Neural cell (in vitro differentiated cells): Measurements from ENCODE around the gene LPAR1. TPM values are rescaled to one million over a fixed set of nuclear protein-coding genes. Genes with fewer than 3 reads are reported as not detected.

Experiments used
- H2AFZ ChIP-seq: fragments of 200-600, 300-800 bp; sonication (generic), shearing (Covaris generic); 2 replicates; pipeline ENCODE4 v1.6.0; 2014; ENCODE audit warnings: low read depth, mild to moderate bottlenecking, antibody characterized with exemption, low read length, moderate library complexity
- H3F3A ChIP-seq: fragments of 200-600 bp; shearing (Covaris generic); 2 replicates; pipeline ENCODE4 v1.6.1; 2016; ENCODE audit warnings: mild to moderate bottlenecking, moderate library complexity, mixed read lengths, antibody characterized with exemption, low read length; ENCODE audit not compliant: insufficient read depth, poor library complexity, severe bottlenecking
- H3K27ac ChIP-seq: fragments of 200-600, 300-800 bp; sonication (generic), shearing (Covaris generic); 2 replicates; pipeline ENCODE4 v1.5.1; 2014; ENCODE audit warnings: mild to moderate bottlenecking, low read length, moderate library complexity
- H3K27me3 ChIP-seq: fragments of 300-800, 200-600 bp; sonication (generic), shearing (Covaris generic); 2 replicates; pipeline ENCODE4 v1.6.0; 2014; ENCODE audit warnings: mild to moderate bottlenecking, low read depth, low read length, moderate library complexity; ENCODE audit not compliant: insufficient read depth
- H3K36me3 ChIP-seq: fragments of 300-800, 200-600 bp; sonication (generic), shearing (Covaris generic); 2 replicates; pipeline ENCODE4 v1.5.1; 2014; ENCODE audit warnings: mild to moderate bottlenecking, antibody characterized with exemption, low read length, moderate library complexity; ENCODE audit not compliant: insufficient read depth
- H3K4me2 ChIP-seq: fragments of 300-800, 200-600 bp; sonication (generic), shearing (Covaris generic); 2 replicates; pipeline ENCODE4 v1.6.0; 2014; ENCODE audit warnings: mild to moderate bottlenecking, low read length
- H3K4me3 ChIP-seq: fragments of 300-800, 200-600 bp; sonication (generic), shearing (Covaris generic); 2 replicates; pipeline ENCODE4 v1.5.1; 2014; ENCODE audit warnings: mild to moderate bottlenecking, low read length, moderate library complexity
- H3K79me2 ChIP-seq: fragments of 200-600 bp; shearing (Covaris generic); replicated peaks from 2 replicates; pipeline ENCODE4 v1.6.0; 2014; ENCODE audit warnings: mild to moderate bottlenecking, low read length, moderate library complexity; ENCODE audit not compliant: insufficient read depth
- H3K9ac ChIP-seq: fragments of 300-800, 200-600 bp; sonication (generic), shearing (Covaris generic); 2 replicates; pipeline ENCODE4 v1.6.1; 2016; ENCODE audit warnings: mild to moderate bottlenecking, low read length, mixed read lengths
- H3K9me2 ChIP-seq: fragments of 200-600 bp; shearing (Covaris generic); 2 replicates; pipeline ENCODE4 v1.6.1; 2016; ENCODE audit warnings: mild to moderate bottlenecking, low read length, mixed read lengths; ENCODE audit not compliant: insufficient read depth
- H3K9me3 ChIP-seq: fragments of 200-600, 300-800 bp; sonication (generic), shearing (Covaris generic); 2 replicates; pipeline ENCODE4 v1.6.1; 2016; ENCODE audit warnings: mild to moderate bottlenecking, mixed run types, low read length, moderate library complexity, mixed read lengths
- H4K20me1 ChIP-seq: fragments of 200-600 bp; shearing (Covaris generic); 2 replicates; pipeline ENCODE4 v1.6.1; 2016; ENCODE audit warnings: mild to moderate bottlenecking, mixed run types; ENCODE audit not compliant: insufficient read depth
- EP300 ChIP-seq: fragments of 450-650 bp; conservative IDR thresholded peaks from 2 replicates; pipeline ENCODE4 v1.6.1; 2014; ENCODE audit warnings: antibody characterized with exemption, mild to moderate bottlenecking, moderate library complexity; ENCODE audit not compliant: poor library complexity, severe bottlenecking
- EZH2 ChIP-seq: fragments of 200-600, 300-800 bp; shearing (Covaris generic), sonication (generic); IDR thresholded peaks from 2 replicates; pipeline ENCODE4 v1.6.1; 2014; ENCODE audit warnings: antibody characterized with exemption, low read length, borderline replicate concordance, mild to moderate bottlenecking; ENCODE audit not compliant: insufficient read depth, poor library complexity, severe bottlenecking
- MXI1 ChIP-seq: fragments of 450-650 bp; conservative IDR thresholded peaks from 2 replicates; pipeline ENCODE4 v1.6.1; 2014; ENCODE audit warnings: antibody characterized with exemption, mild to moderate bottlenecking; ENCODE audit not compliant: poor library complexity, severe bottlenecking
- POLR2AphosphoS5 ChIP-seq: IDR thresholded peaks from 2 replicates; pipeline ENCODE4 v1.6.1; 2012
- RAD21 ChIP-seq: fragments of 450-650 bp; conservative IDR thresholded peaks from 2 replicates; pipeline ENCODE4 v1.6.1; 2014; ENCODE audit warnings: antibody characterized with exemption, mild to moderate bottlenecking, moderate library complexity
- SMC3 ChIP-seq: fragments of 450-650 bp; conservative IDR thresholded peaks from 2 replicates; pipeline ENCODE4 v1.6.1; 2014; ENCODE audit warnings: antibody characterized with exemption, mild to moderate bottlenecking, moderate library complexity; ENCODE audit not compliant: poor library complexity
- TAF1 ChIP-seq: IDR thresholded peaks from 2 replicates; pipeline ENCODE4 v1.6.1; 2012; ENCODE audit warnings: low read depth
- polyA plus RNA-seq: library from polyadenylated mRNA; depleted of rRNA; stranded (reverse); fragments of >200 nt; gene quantifications from 2 replicates; pipeline ENCODE4 v1.2.3, GENCODE V29; 2014
- TF ChIP-seq, protein P1 (sequence below): IDR thresholded peaks from 2 replicates; pipeline ENCODE4 v1.6.1; 2012; ENCODE audit warnings: borderline replicate concordance
- TF ChIP-seq, protein P2 (sequence below): fragments of 450-650 bp; IDR thresholded peaks from 2 replicates; pipeline ENCODE4 v1.5.1; 2014; ENCODE audit warnings: antibody characterized with exemption, mild to moderate bottlenecking, moderate library complexity; ENCODE audit not compliant: poor library complexity, severe bottlenecking

The LPAR1 gene
- polyA plus RNA-seq, 1 donor from 2014 or later, result 0.54 TPM

DNA sequence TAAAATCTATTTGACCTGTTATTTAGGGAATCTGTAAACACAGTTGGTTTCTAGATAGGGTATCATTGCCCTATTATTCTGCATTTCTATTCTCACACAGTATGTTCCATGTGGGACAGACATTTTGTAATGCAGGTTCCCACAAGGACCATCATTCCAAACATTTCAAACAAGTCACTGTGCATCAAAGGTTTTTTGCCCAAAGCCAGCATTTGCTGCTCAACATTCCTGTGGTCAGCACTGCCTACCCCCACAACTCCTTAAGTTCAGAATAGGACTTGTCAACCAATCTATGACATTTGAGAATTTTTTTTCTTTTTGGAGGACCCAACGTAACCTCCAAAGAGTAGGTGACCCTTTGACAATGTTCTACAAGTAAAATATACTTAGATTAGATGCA, 95.7 kb downstream of the LPAR1 start:
- H3K27ac ChIP-seq, result no peak overlapping the region
- no peak overlapping the region for H3K9ac ChIP-seq
- no peaks in the 10 kb centered on the region for H4K20me1 ChIP-seq
- H3K79me2 ChIP-seq, result no peaks in the 10 kb centered on the region
- no peaks in the 10 kb centered on the region for H3K9me3 ChIP-seq
- H3K36me3 ChIP-seq, result no peaks in the 10 kb centered on the region
- H3F3A ChIP-seq, result no peaks in the 10 kb centered on the region
- no peak overlapping the region for H3K4me2 ChIP-seq
- no peaks in the 10 kb centered on the region for H3K9me2 ChIP-seq
- TF ChIP-seq RAD21, result no peak
- TF ChIP-seq, protein P1, sequence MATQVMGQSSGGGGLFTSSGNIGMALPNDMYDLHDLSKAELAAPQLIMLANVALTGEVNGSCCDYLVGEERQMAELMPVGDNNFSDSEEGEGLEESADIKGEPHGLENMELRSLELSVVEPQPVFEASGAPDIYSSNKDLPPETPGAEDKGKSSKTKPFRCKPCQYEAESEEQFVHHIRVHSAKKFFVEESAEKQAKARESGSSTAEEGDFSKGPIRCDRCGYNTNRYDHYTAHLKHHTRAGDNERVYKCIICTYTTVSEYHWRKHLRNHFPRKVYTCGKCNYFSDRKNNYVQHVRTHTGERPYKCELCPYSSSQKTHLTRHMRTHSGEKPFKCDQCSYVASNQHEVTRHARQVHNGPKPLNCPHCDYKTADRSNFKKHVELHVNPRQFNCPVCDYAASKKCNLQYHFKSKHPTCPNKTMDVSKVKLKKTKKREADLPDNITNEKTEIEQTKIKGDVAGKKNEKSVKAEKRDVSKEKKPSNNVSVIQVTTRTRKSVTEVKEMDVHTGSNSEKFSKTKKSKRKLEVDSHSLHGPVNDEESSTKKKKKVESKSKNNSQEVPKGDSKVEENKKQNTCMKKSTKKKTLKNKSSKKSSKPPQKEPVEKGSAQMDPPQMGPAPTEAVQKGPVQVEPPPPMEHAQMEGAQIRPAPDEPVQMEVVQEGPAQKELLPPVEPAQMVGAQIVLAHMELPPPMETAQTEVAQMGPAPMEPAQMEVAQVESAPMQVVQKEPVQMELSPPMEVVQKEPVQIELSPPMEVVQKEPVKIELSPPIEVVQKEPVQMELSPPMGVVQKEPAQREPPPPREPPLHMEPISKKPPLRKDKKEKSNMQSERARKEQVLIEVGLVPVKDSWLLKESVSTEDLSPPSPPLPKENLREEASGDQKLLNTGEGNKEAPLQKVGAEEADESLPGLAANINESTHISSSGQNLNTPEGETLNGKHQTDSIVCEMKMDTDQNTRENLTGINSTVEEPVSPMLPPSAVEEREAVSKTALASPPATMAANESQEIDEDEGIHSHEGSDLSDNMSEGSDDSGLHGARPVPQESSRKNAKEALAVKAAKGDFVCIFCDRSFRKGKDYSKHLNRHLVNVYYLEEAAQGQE, result no peak
- TF ChIP-seq EP300, result no peak
- TF ChIP-seq TAF1, result no peak
- TF ChIP-seq SMC3, result no peak
- TF ChIP-seq POLR2AphosphoS5, result no peak
- TF ChIP-seq, protein P2, sequence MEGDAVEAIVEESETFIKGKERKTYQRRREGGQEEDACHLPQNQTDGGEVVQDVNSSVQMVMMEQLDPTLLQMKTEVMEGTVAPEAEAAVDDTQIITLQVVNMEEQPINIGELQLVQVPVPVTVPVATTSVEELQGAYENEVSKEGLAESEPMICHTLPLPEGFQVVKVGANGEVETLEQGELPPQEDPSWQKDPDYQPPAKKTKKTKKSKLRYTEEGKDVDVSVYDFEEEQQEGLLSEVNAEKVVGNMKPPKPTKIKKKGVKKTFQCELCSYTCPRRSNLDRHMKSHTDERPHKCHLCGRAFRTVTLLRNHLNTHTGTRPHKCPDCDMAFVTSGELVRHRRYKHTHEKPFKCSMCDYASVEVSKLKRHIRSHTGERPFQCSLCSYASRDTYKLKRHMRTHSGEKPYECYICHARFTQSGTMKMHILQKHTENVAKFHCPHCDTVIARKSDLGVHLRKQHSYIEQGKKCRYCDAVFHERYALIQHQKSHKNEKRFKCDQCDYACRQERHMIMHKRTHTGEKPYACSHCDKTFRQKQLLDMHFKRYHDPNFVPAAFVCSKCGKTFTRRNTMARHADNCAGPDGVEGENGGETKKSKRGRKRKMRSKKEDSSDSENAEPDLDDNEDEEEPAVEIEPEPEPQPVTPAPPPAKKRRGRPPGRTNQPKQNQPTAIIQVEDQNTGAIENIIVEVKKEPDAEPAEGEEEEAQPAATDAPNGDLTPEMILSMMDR, result no peak
- no peak for TF ChIP-seq MXI1
- TF ChIP-seq EZH2, result no peak
- no peak overlapping the region for H3K4me3 ChIP-seq
- no peaks in the 10 kb centered on the region for H3K27me3 ChIP-seq
- H2AFZ ChIP-seq, result no peak overlapping the region

DNA sequence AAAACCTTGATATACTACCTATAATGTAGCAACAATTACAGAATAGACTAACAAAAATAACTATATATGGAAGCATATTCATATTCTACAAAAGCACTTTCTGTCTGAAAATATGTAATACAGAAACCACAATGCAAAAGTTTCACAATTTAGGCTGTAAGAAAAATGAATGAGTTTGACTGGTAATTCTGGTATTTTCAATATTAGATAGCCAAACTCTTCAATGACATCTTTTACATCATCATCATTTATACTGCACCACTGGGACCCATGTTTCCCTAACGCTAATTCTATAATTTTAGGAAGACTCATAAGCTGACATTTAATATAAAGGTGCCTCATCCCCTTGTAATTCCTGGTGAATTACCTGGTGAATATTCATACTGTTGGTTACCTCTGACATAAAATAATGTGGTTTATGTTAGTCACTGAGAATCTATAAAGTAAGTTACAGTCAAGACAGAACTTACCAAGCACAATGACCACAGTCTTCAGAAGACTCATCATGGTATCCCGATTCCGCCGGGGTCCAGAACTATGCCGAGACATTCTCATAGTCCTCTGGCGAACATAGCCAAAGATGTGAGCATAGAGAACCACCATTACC, 97.2 kb downstream of the LPAR1 start:
- TF ChIP-seq, protein P2, result no peak
- TF ChIP-seq POLR2AphosphoS5, result no peak
- TF ChIP-seq MXI1, result no peak
- TF ChIP-seq RAD21, result no peak
- TF ChIP-seq EZH2, result no peak
- no peak for TF ChIP-seq TAF1
- TF ChIP-seq EP300, result no peak
- TF ChIP-seq, protein P1, result no peak
- TF ChIP-seq SMC3, result no peak
- H3K27ac ChIP-seq, result no peak overlapping the region
- no peak overlapping the region for H3K4me2 ChIP-seq
- H3K9me2 ChIP-seq, result no peaks in the 10 kb centered on the region
- H2AFZ ChIP-seq, result no peak overlapping the region
- no peaks in the 10 kb centered on the region for H3K9me3 ChIP-seq
- H4K20me1 ChIP-seq, result no peaks in the 10 kb centered on the region
- H3K36me3 ChIP-seq, result no peaks in the 10 kb centered on the region
- no peaks in the 10 kb centered on the region for H3F3A ChIP-seq
- H3K9ac ChIP-seq, result no peak overlapping the region
- H3K4me3 ChIP-seq, result no peak overlapping the region
- H3K79me2 ChIP-seq, result no peaks in the 10 kb centered on the region
- H3K27me3 ChIP-seq, result no peaks in the 10 kb centered on the region
